OCI-LY3 (cell line): ENCODE results near the gene FYN.

Experiments
- H2AFZ ChIP-seq: fragments of 200-600, 300-600 bp; shearing (Covaris generic); 2 replicates; pipeline ENCODE4 v1.6.0; 2014; ENCODE audit warnings: antibody characterized with exemption, low read depth, low read length
- H3K27ac ChIP-seq: fragments of 200-600, 300-600 bp; sonication (generic); 2 replicates; pipeline ENCODE4 v1.5.1; 2014; ENCODE audit warnings: mild to moderate bottlenecking, low read length, moderate library complexity, mixed read lengths
- H3K27me3 ChIP-seq: fragments of 200-600, 300-600 bp; sonication (generic); 2 replicates; pipeline ENCODE4 v1.6.1; 2014; ENCODE audit warnings: low read depth, low read length, mixed read lengths
- H3K36me3 ChIP-seq: fragments of 200-600, 300-600 bp; sonication (generic); replicated peaks from 2 replicates; pipeline ENCODE3; 2014; ENCODE audit warnings: low read depth, low read length, mixed read lengths
- H3K4me1 ChIP-seq: fragments of 300-600, 200-600 bp; sonication (generic); 2 replicates; pipeline ENCODE4 v1.6.1; 2014; ENCODE audit warnings: low read length, mixed read lengths
- H3K4me2 ChIP-seq: fragments of 200-600, 300-600 bp; sonication (generic); 2 replicates; pipeline ENCODE4 v1.6.1; 2014; ENCODE audit warnings: low read length, mixed read lengths
- H3K4me3 ChIP-seq: fragments of 300-600, 200-600 bp; sonication (generic); 2 replicates; pipeline ENCODE4 v1.5.1; 2014; ENCODE audit warnings: antibody characterized with exemption, mild to moderate bottlenecking, low read length, moderate library complexity
- H3K79me2 ChIP-seq: fragments of 300-600, 200-600 bp; shearing (Covaris generic); 2 replicates; pipeline ENCODE4 v1.6.1; 2014; ENCODE audit warnings: mild to moderate bottlenecking, low read length, mixed read lengths
- H3K9ac ChIP-seq: fragments of 300-600, 200-600 bp; shearing (Covaris generic); 2 replicates; pipeline ENCODE4 v1.6.0; 2014; ENCODE audit warnings: mild to moderate bottlenecking, low read length, moderate library complexity
- H3K9me3 ChIP-seq: fragments of 200-600, 300-600 bp; shearing (Covaris generic); 2 replicates; pipeline ENCODE4 v1.6.1; 2014; ENCODE audit warnings: low read length, mixed read lengths; ENCODE audit not compliant: insufficient read depth
- H4K20me1 ChIP-seq: fragments of 200-600, 300-600 bp; sonication (generic); 2 replicates; pipeline ENCODE4 v1.6.1; 2016; ENCODE audit warnings: low read length, mixed read lengths; ENCODE audit not compliant: insufficient read depth
- CTCF ChIP-seq: fragments of 200-600, 300-600 bp; sonication (generic); IDR thresholded peaks from 2 replicates; pipeline ENCODE4 v1.5.1; 2014; ENCODE audit warnings: antibody characterized with exemption, low read length, low read depth
- EZH2phosphoT487 ChIP-seq: fragments of 200-600 bp; shearing (Covaris generic); IDR thresholded peaks from 2 replicates; pipeline ENCODE4 v1.6.1; 2018; ENCODE audit warnings: antibody characterized with exemption, mixed run types, low read depth

Gene FYN

DNA sequence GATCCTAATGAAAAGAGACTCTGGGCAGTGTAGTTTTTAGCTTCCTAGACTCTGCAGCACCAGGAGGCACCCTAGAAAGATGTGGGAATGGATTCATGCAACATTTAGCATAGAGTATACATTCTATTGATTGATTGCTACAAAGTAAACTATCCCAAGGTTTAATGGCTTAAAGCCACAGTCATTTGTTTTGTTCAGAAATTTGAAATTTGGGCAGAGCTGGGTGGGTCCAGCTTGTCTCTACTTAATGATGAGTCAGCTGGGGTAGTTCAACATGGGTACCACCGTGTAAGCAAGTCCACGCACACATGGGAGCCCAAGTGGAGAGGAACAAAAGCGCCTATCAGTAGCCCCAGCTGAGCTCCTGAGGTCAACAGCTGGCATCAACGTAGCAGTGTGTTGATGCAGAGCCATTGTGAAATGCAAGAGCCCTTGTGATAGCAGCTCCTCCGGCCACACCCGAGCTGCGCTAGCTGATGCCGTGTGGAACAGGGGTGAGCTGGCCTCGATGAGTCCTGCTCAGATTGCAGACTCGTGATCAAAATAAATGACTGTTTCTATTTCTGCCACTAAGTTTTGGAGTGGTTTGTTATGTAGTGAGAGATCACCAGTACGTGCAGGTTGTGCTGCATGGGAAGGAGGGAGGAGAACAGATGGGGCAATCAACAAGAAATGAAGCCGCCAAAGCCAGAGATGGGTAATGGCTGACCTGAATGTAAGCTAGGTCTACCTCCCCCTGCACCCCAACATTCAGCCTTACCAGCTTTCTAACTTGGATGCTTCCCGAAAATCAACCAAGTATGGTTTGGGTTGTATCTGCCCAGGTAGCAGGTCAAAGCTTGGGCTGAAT is 221.8 kb downstream of the FYN start:
- H3K4me1 ChIP-seq = no peaks in the 10 kb centered on the region
- H3K27ac ChIP-seq = no peak overlapping the region
- no peak overlapping the region for H3K4me2 ChIP-seq

DNA sequence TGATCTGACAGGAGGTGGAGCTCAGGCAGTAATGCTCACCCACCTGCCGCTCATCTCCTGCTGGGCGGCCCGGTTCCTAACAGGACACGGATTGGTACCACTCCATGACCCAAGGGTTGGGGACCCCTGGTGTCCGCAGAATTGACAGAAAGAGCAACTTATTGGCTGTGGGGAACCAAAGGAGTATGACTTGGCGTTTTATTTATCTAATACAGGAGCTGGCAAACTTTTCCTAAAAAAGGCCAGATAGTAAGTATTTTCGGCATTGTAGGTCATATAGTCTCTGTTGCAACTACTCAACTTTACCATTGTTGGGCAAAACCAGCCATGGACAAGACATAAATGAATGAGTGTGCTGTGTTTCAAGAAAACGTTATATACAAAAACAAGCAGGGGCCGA is 223.2 kb downstream of the FYN start:
- Histone ChIP-seq H3K27ac (no peak overlapping the region), H3K27me3 (no peaks in the 10 kb centered on the region), H3K4me1 (no peaks in the 10 kb centered on the region), H4K20me1 (no peaks in the 10 kb centered on the region), H3K79me2 (no peaks in the 10 kb centered on the region), H3K9ac (no peak overlapping the region), H3K4me3 (no peak overlapping the region), H3K36me3 (no peaks in the 10 kb centered on the region), H3K9me3 (no peaks in the 10 kb centered on the region), H3K4me2 (no peak overlapping the region), H2AFZ (no peak overlapping the region)
- no peak for TF ChIP-seq EZH2phosphoT487
- TF ChIP-seq CTCF = no peak

More for the DNA sequence above, 221.8 kb downstream of the FYN start:
- H3K4me3 ChIP-seq = no peak overlapping the region
- H3K79me2 ChIP-seq = no peaks in the 10 kb centered on the region
- H3K27me3 ChIP-seq = no peaks in the 10 kb centered on the region
- TF ChIP-seq EZH2phosphoT487 (no peak), CTCF (no peak)
- H4K20me1 ChIP-seq = no peaks in the 10 kb centered on the region
- H3K9me3 ChIP-seq = no peaks in the 10 kb centered on the region
- no peak overlapping the region for H3K9ac ChIP-seq
- H2AFZ ChIP-seq = no peak overlapping the region
- no peaks in the 10 kb centered on the region for H3K36me3 ChIP-seq

GRCh38 chr6:111648100-111648499 is 225.2 kb downstream of the FYN start:
- Histone ChIP-seq H3K36me3 (no peaks in the 10 kb centered on the region), H3K27ac (no peak overlapping the region), H4K20me1 (no peaks in the 10 kb centered on the region), H3K4me1 (no peaks in the 10 kb centered on the region), H2AFZ (no peak overlapping the region), H3K9ac (no peak overlapping the region), H3K79me2 (no peaks in the 10 kb centered on the region), H3K9me3 (no peaks in the 10 kb centered on the region), H3K27me3 (no peaks in the 10 kb centered on the region), H3K4me2 (no peak overlapping the region), H3K4me3 (no peak overlapping the region)
- TF ChIP-seq EZH2phosphoT487 (no peak), CTCF (no peak)

GRCh38 chr6:111646942-111647341 is 226.3 kb downstream of the FYN start:
- H4K20me1 ChIP-seq = no peaks in the 10 kb centered on the region
- no peaks in the 10 kb centered on the region for H3K79me2 ChIP-seq
- H3K27me3 ChIP-seq = no peaks in the 10 kb centered on the region
- H3K27ac ChIP-seq = no peak overlapping the region
- no peak overlapping the region for H3K9ac ChIP-seq
- no peaks in the 10 kb centered on the region for H3K4me1 ChIP-seq
- H3K9me3 ChIP-seq = no peaks in the 10 kb centered on the region
- H3K4me2 ChIP-seq = no peak overlapping the region
- no peak overlapping the region for H2AFZ ChIP-seq
- no peak overlapping the region for H3K4me3 ChIP-seq
- TF ChIP-seq CTCF = no peak
- no peak for TF ChIP-seq EZH2phosphoT487
- no peaks in the 10 kb centered on the region for H3K36me3 ChIP-seq
